H1 (cell line): ENCODE results near the gene SCYGR7. TPM values are rescaled to one million over a fixed set of nuclear protein-coding genes. Genes with fewer than 3 reads are reported as not detected.

Experiments
- CTCF ChIA-PET: fragments of 300-600 bp; sonication (Branson Sonifier 250); formaldehyde crosslinking; loops from one replicate; lab custom pipeline; 2021; ENCODE audit not compliant: partially characterized antibody; lab: Charles Lee
- POLR2A ChIA-PET: fragments of 300-600 bp; sonication (Branson Sonifier 250); formaldehyde crosslinking; loops from one replicate; lab custom pipeline; 2021; ENCODE audit warnings: inconsistent platforms; ENCODE audit not compliant: partially characterized antibody; lab: Charles Lee
- DNase-seq, 2 experiments: peaks; one replicate each; pipeline versions ENCODE4 v3.0.0 to v3.0.0-alpha.2; 2010 to 2022; ENCODE audit warnings: low spot score in 2 of 2, low read depth in 1 of 2, mixed read lengths in 1 of 2
- FAIRE-seq: peaks from 2 replicates; lab custom pipeline; 2011; peaks lifted over from hg19 to GRCh38; lab: Jason Lieb, UNC
- H2AFZ ChIP-seq: 2 replicates; pipeline ENCODE4 v1.8.1; 2012; ENCODE audit warnings: low read length, inconsistent platforms
- H2AK5ac ChIP-seq: 2 replicates; pipeline ENCODE4 v1.6.1; 2013; ENCODE audit warnings: low read depth, low read length
- H2BK120ac ChIP-seq: replicated peaks from 2 replicates; pipeline ENCODE3; 2013; ENCODE audit warnings: low read depth, low read length, inconsistent platforms
- H2BK12ac ChIP-seq: 2 replicates; pipeline ENCODE4 v1.6.1; 2013; ENCODE audit warnings: low read depth, low read length
- H2BK15ac ChIP-seq: 2 replicates; pipeline ENCODE4 v1.6.1; 2013; ENCODE audit warnings: low read length
- H2BK20ac ChIP-seq: 2 replicates; pipeline ENCODE4 v1.6.1; 2013; ENCODE audit warnings: low read length
- H2BK5ac ChIP-seq: 2 replicates; pipeline ENCODE4 v1.6.1; 2013; ENCODE audit warnings: low read depth, low read length
- H3K14ac ChIP-seq: 2 replicates; pipeline ENCODE4 v1.6.1; 2013; ENCODE audit warnings: inconsistent platforms; ENCODE audit not compliant: insufficient read length
- H3K18ac ChIP-seq: 2 replicates; pipeline ENCODE4 v1.6.1; 2013; ENCODE audit warnings: low read length; ENCODE audit errors: extremely low read depth
- H3K23ac ChIP-seq: 2 replicates; pipeline ENCODE4 v1.6.1; 2013; ENCODE audit warnings: inconsistent platforms; ENCODE audit not compliant: insufficient read length
- H3K23me2 ChIP-seq: 2 replicates; pipeline ENCODE4 v1.6.1; 2013; ENCODE audit warnings: low read depth, low read length
- H3K27ac ChIP-seq: 2 replicates; pipeline ENCODE4 v1.6.1; 2011; ENCODE audit warnings: low read depth, low read length, inconsistent platforms
- H3K27me3 ChIP-seq, 4 experiments: replicated peaks in 1 of 4; 1 replicate in 1 of 4; 2 replicates in 3 of 4; pipeline versions ENCODE4 v1.6.1 to v1.8.1; 2011 to 2013; ENCODE audit warnings: low read length in 3 of 4, mild to moderate bottlenecking in 3 of 4, inconsistent platforms in 2 of 4, mixed read lengths in 2 of 4, moderate library complexity in 1 of 4; ENCODE audit not compliant: control insufficient read depth in 3 of 4, insufficient read depth in 3 of 4; ENCODE audit errors: extremely low read depth in 1 of 4
- H3K36me3 ChIP-seq, 4 experiments: 2 replicates each; pipeline versions ENCODE4 v1.6.1 to v1.8.1; 2011 to 2013; ENCODE audit warnings: mild to moderate bottlenecking in 4 of 4, low read length in 3 of 4, moderate library complexity in 2 of 4, control low read depth in 1 of 4, inconsistent platforms in 1 of 4; ENCODE audit not compliant: insufficient read depth in 4 of 4, control insufficient read depth in 2 of 4
- H3K4ac ChIP-seq: replicated peaks from 2 replicates; pipeline ENCODE3; 2013; ENCODE audit warnings: low read length, low read depth, mixed read lengths, inconsistent platforms; ENCODE audit not compliant: insufficient read length
- H3K4me1 ChIP-seq, 4 experiments: replicated peaks in 1 of 4; 1 replicate in 1 of 4; 2 replicates in 3 of 4; pipeline versions ENCODE4 v1.6.1 to v1.8.1; 2011 to 2013; ENCODE audit warnings: low read length in 3 of 4, inconsistent platforms in 2 of 4, mixed read lengths in 1 of 4; ENCODE audit not compliant: insufficient read depth in 4 of 4, control insufficient read depth in 3 of 4
- H3K4me2 ChIP-seq, 2 experiments: 2 replicates each; pipeline versions ENCODE4 v1.6.1 to v1.8.1; 2011 to 2013; ENCODE audit warnings: low read depth in 2 of 2, low read length in 2 of 2, control low read depth in 1 of 2, inconsistent platforms in 1 of 2, mild to moderate bottlenecking in 1 of 2; ENCODE audit not compliant: insufficient read depth in 1 of 2
- H3K4me3 ChIP-seq, 4 experiments: fragments of 200-600, 300-600 bp in 1 of 4; sonication (generic), shearing (Covaris generic), sonication (Bioruptor Twin) in 1 of 4; 2 replicates each; pipeline versions ENCODE4 v1.5.1 to v1.8.1; 2011 to 2016; ENCODE audit warnings: low read length in 4 of 4, low read depth in 3 of 4, control low read depth in 2 of 4, inconsistent platforms in 2 of 4, mild to moderate bottlenecking in 2 of 4, mixed read lengths in 1 of 4, moderate library complexity in 1 of 4; ENCODE audit not compliant: insufficient read depth in 2 of 4; ENCODE audit errors: extremely low read depth in 1 of 4
- H3K56ac ChIP-seq: replicated peaks from 2 replicates; pipeline ENCODE3; 2013; ENCODE audit warnings: low read depth, mild to moderate bottlenecking, mixed read lengths, low read length, inconsistent platforms; ENCODE audit not compliant: insufficient read length
- H3K79me1 ChIP-seq: 2 replicates; pipeline ENCODE4 v1.6.1; 2013; ENCODE audit warnings: low read depth, low read length, control low read depth
- H3K79me2 ChIP-seq, 2 experiments: 2 replicates each; pipeline versions ENCODE4 v1.6.1 to v1.8.1; 2012 to 2013; ENCODE audit warnings: low read length in 2 of 2, mild to moderate bottlenecking in 2 of 2, inconsistent platforms in 1 of 2; ENCODE audit not compliant: insufficient read depth in 2 of 2, control insufficient read depth in 1 of 2
- H3K9ac ChIP-seq, 4 experiments: replicated peaks in 1 of 4; 1 replicate in 1 of 4; 2 replicates in 3 of 4; pipeline versions ENCODE4 v1.6.1 to v1.8.1; 2011 to 2013; ENCODE audit warnings: low read depth in 3 of 4, low read length in 3 of 4, control low read depth in 2 of 4, mild to moderate bottlenecking in 2 of 4, moderate library complexity in 2 of 4, inconsistent platforms in 1 of 4; ENCODE audit errors: extremely low read depth in 1 of 4
- H3K9me3 ChIP-seq, 2 experiments: 2 replicates each; pipeline versions ENCODE4 v1.6.1 to v1.8.1; 2012 to 2013; ENCODE audit warnings: mild to moderate bottlenecking in 2 of 2, moderate library complexity in 2 of 2, control low read depth in 1 of 2, inconsistent platforms in 1 of 2, low read depth in 1 of 2, low read length in 1 of 2, mixed read lengths in 1 of 2; ENCODE audit not compliant: insufficient read depth in 2 of 2
- H4K20me1 ChIP-seq, 2 experiments: replicated peaks in 1 of 2; 2 replicates each; pipeline versions ENCODE3 to v1.8.1; 2011 to 2013; ENCODE audit warnings: inconsistent platforms in 2 of 2, low read length in 2 of 2, mild to moderate bottlenecking in 1 of 2; ENCODE audit not compliant: insufficient read depth in 2 of 2, control insufficient read depth in 1 of 2
- H4K5ac ChIP-seq: 2 replicates; pipeline ENCODE4 v1.6.1; 2013; ENCODE audit warnings: low read length, low read depth, mixed read lengths, inconsistent platforms; ENCODE audit not compliant: insufficient read length
- H4K8ac ChIP-seq: 2 replicates; pipeline ENCODE4 v1.8.0; 2013; ENCODE audit warnings: mild to moderate bottlenecking, moderate library complexity, low read length, inconsistent platforms; ENCODE audit not compliant: insufficient read depth; ENCODE audit errors: extremely low read depth
- H4K91ac ChIP-seq: replicated peaks from 2 replicates; pipeline ENCODE3; 2013; ENCODE audit warnings: low read length, mixed read lengths, inconsistent platforms; ENCODE audit not compliant: insufficient read length
- ASH2L ChIP-seq: fragments of 200-600, 300-600 bp; sonication (generic); IDR thresholded peaks from one replicate; pipeline ENCODE4 v1.7.1; 2017; ENCODE audit warnings: low read length
- BRCA1 ChIP-seq: IDR thresholded peaks from 2 replicates; pipeline ENCODE4 v1.6.1; 2012; ENCODE audit warnings: low read depth, low read length, improper control_type of control experiment
- PHF8 ChIP-seq: fragments of 200-600 bp; sonication (generic); conservative IDR thresholded peaks from 2 replicates; pipeline ENCODE4 v1.7.1; 2012; ENCODE audit warnings: low read depth, mild to moderate bottlenecking, inconsistent platforms, low read length, moderate library complexity
- RAD21 ChIP-seq, 2 experiments: IDR thresholded peaks in 1 of 2; conservative IDR thresholded peaks in 1 of 2; 2 replicates each; pipeline ENCODE4 v1.6.1; 2011; ENCODE audit warnings: low read depth in 2 of 2, low read length in 2 of 2, improper control_type of control experiment in 1 of 2, inconsistent platforms in 1 of 2, mild to moderate bottlenecking in 1 of 2, moderate library complexity in 1 of 2
- SP1 ChIP-seq: IDR thresholded peaks from 2 replicates; pipeline ENCODE4 v1.6.1; 2011; ENCODE audit warnings: low read depth, low read length
- TEAD4 ChIP-seq: IDR thresholded peaks from 2 replicates; pipeline ENCODE4 v1.6.1; 2012; ENCODE audit warnings: low read depth, low read length, inconsistent platforms, mixed read lengths
- WGBS, 2 experiments: shearing (Covaris generic) in 1 of 2; methylation state at CpG; one replicate each; pipeline versions ENCODE4 v1.1.6 to v1.1.7; 2013 to 2015; ENCODE audit warnings: low lambda C conversion rate in 2 of 2, mixed read lengths in 2 of 2, inconsistent platforms in 1 of 2, low coverage in 1 of 2, missing lambda C conversion rate in 1 of 2; ENCODE audit not compliant: insufficient replicate concordance in 2 of 2, insufficient coverage in 1 of 2, insufficient read length in 1 of 2; ENCODE audit errors: extremely low coverage in 1 of 2, missing lambda C conversion rate in 1 of 2; 5-methylcytosine and 5-hydroxymethylcytosine counted together
- polyA plus RNA-seq, 7 experiments: library from polyadenylated mRNA; depleted of rRNA in 3 of 7; stranded (reverse) in 5 of 7; unstranded in 2 of 7; fragments of >200 nt in 5 of 7; fragments of 200-250 nt in 2 of 7; gene quantifications; 1 replicate in 5 of 7; 2 replicates in 1 of 7; 4 replicates in 1 of 7; pipeline versions ENCODE4 v1.2.1 to v1.2.3, GENCODE V29; 2011 to 2013; ENCODE audit warnings: missing spikeins in 2 of 7, mixed read lengths in 2 of 7
- total RNA-seq: library from RNA; stranded (reverse); fragmentation: NEBNext Ultra II Directional; extraction: Animal tissue kit (Norgen Biotek cat#: 25700); gene quantifications from 2 replicates; pipeline ENCODE4 v1.2.1, GENCODE V29; 2021
- TF ChIP-seq, protein P1 (sequence below), 3 experiments: IDR thresholded peaks; 1 replicate in 2 of 3; 2 replicates in 1 of 3; pipeline versions ENCODE4 v1.5.1 to v1.6.1; 2011; ENCODE audit warnings: low read length in 3 of 3, mild to moderate bottlenecking in 3 of 3, inconsistent platforms in 2 of 3, low read depth in 1 of 3, moderate library complexity in 1 of 3; ENCODE audit not compliant: insufficient read depth in 1 of 3; ENCODE audit errors: control extremely low read depth in 1 of 3

Gene SCYGR7
- total and polyA plus RNA-seq, 2 of the 8 experiments (the other 6 are each of a cell fraction or from before 2014, with no cell fraction given): not detected

DNA sequence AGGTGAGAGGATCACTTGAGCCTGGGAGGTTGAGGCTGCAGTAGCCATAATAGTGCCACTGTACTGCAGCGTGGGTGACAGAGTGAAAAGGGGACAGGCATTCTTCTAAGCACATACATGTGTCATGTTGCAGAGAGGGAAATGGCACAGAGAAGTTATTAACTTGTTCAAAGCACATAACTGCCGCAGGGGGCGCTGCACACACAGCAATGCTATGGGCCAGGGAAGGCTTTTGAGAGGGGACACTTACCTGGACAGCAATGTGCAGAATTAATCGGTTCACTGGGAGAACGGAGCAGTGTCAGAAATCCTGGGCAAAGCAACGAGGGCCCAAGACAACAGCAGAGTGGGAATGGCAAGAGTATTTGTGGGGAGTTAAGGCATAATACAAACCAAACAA lies 19.9 kb downstream of the SCYGR7 start:
- no peak overlapping the region for H4K91ac ChIP-seq
- H3K9ac ChIP-seq: no peak overlapping the region
- H3K27me3 ChIP-seq: no peaks in the 10 kb centered on the region
- ChIA-PET CTCF (interaction anchor here (0.7 to 3.1 kb wide), 7 partner anchors 8 to 607 kb away, joined by 3 to 11 read pairs (median 4); no protein-coding TSS in a partner anchor), POLR2A (no interaction called here)
- peak in 1 of 2 experiments; percentile 82 for DNase-seq
- H2BK20ac ChIP-seq: no peak overlapping the region
- H2BK120ac ChIP-seq: no peak overlapping the region
- no peak overlapping the region for H2BK15ac ChIP-seq
- no peak overlapping the region for H2BK5ac ChIP-seq
- no peaks in the 10 kb centered on the region for H3K79me2 ChIP-seq
- peaks cover 0 to 3% (median under 1%) of the 10 kb centered on the region in 4 experiments; a peak in 1 of 7 replicates for H3K4me1 ChIP-seq
- no peaks in the 10 kb centered on the region for H4K20me1 ChIP-seq
- no peaks in the 10 kb centered on the region for H3K79me1 ChIP-seq
- no peak overlapping the region for H3K4ac ChIP-seq
- 31% methylated on average over 6 of the region's 6 CpGs; no CpG with 5 or more reads in 1 of the 2 experiments for whole genome bisulfite sequencing, 2 experiments
- H3K27ac ChIP-seq: no peak overlapping the region
- H4K8ac ChIP-seq: no peak overlapping the region
- H3K4me3 ChIP-seq: no peak overlapping the region
- H2AK5ac ChIP-seq: no peak overlapping the region
- no peak overlapping the region; the same call in 1 of the 2 replicates for H3K18ac ChIP-seq
- H3K23me2 ChIP-seq: no peaks in the 10 kb centered on the region
- no peak overlapping the region for H3K4me2 ChIP-seq
- H3K23ac ChIP-seq: no peak overlapping the region
- H3K9me3 ChIP-seq: no peaks in the 10 kb centered on the region
- H2AFZ ChIP-seq: no peak overlapping the region
- no peak overlapping the region for H3K14ac ChIP-seq
- 0 out of 2 replicates have a peak overlapping the region, but pooled peaks have one; percentile 43 for H2BK12ac ChIP-seq
- TF ChIP-seq SP1 (no peak), TEAD4 (peak; percentile 94), ASH2L (no peak), RAD21 (IDR thresholded peaks at IDR 0.05 in 1 of 2, conservative IDR thresholded peaks at IDR 0.05 in 1 of 2; ENCODE audit: low read depth in 2 of 2, low read length in 2 of 2) (peak; percentile 67 to 70), BRCA1 (no peak), PHF8 (no peak)
- TF ChIP-seq, protein P1, sequence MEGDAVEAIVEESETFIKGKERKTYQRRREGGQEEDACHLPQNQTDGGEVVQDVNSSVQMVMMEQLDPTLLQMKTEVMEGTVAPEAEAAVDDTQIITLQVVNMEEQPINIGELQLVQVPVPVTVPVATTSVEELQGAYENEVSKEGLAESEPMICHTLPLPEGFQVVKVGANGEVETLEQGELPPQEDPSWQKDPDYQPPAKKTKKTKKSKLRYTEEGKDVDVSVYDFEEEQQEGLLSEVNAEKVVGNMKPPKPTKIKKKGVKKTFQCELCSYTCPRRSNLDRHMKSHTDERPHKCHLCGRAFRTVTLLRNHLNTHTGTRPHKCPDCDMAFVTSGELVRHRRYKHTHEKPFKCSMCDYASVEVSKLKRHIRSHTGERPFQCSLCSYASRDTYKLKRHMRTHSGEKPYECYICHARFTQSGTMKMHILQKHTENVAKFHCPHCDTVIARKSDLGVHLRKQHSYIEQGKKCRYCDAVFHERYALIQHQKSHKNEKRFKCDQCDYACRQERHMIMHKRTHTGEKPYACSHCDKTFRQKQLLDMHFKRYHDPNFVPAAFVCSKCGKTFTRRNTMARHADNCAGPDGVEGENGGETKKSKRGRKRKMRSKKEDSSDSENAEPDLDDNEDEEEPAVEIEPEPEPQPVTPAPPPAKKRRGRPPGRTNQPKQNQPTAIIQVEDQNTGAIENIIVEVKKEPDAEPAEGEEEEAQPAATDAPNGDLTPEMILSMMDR (IDR thresholded peaks at IDR 0.05; ENCODE audit: control extremely low read depth in 1 of 3, insufficient read depth in 1 of 3, low read depth in 1 of 3, low read length in 3 of 3): peak; percentile 72 to 89 (median 77)
- TF ChIP-seq, all 59 proteins: peak for 3
- Histone ChIP-seq H3K56ac (no peak overlapping the region), H3K36me3 (no peaks in the 10 kb centered on the region), H4K5ac (no peak overlapping the region)
- peak; percentile 55 for FAIRE-seq
